ENCODE results near the gene ABTB1.

ABTB1 gene

GRCh38 chr3:127729556-127730056 is 56.9 kb downstream of the ABTB1 start:
- Histone ChIP-seq H4K91ac (ENCODE audit: low read depth, low read length) (no peak overlapping the region), H3K79me1 (ENCODE audit: low read length) (peaks cover 4% of the 10 kb centered on the region), H3K23ac (ENCODE audit: low read length) (no peak overlapping the region), H3K27me3 (ENCODE audit: insufficient read depth, low read length) (no peaks in the 10 kb centered on the region), H3K79me2 (ENCODE audit: control insufficient read depth, insufficient read depth, low read length, poor library complexity) (no peaks in the 10 kb centered on the region), H3K27ac (ENCODE audit: low read depth, low read length) (no peak overlapping the region), H2BK5ac (ENCODE audit: low read depth, low read length, poor library complexity) (no peak overlapping the region), H3K4me1 (ENCODE audit: control insufficient read depth in 1 of 2, insufficient read depth in 2 of 2, low read length in 2 of 2) (peaks cover 5 to 8% of the 10 kb centered on the region in 2 experiments), H3K36me3 (ENCODE audit: control insufficient read depth in 1 of 2, insufficient read depth in 2 of 2, low read length in 2 of 2) (no peaks in the 10 kb centered on the region), H2AFZ (ENCODE audit: insufficient read depth, low read length, poor library complexity) (no peak overlapping the region), H3K9ac (ENCODE audit: low read length) (no peak overlapping the region), H3K4me3 (ENCODE audit: low read depth, low read length) (no peak overlapping the region), H3K4ac (ENCODE audit: low read depth, low read length) (no peak overlapping the region), H4K12ac (ENCODE audit: low read depth, low read length) (no peak overlapping the region), H3K18ac (ENCODE audit: low read length) (no peak overlapping the region), H4K8ac (ENCODE audit: low read depth, low read length) (no peak overlapping the region), H2BK120ac (ENCODE audit: insufficient read depth, low read length, poor library complexity) (no peak overlapping the region), H3K4me2 (ENCODE audit: low read length) (no peak overlapping the region), H3K9me3 (ENCODE audit: insufficient read depth, low read depth, low read length) (peaks cover 2% of the 10 kb centered on the region), H3K14ac (ENCODE audit: low read length) (no peak overlapping the region), H2BK12ac (ENCODE audit: low read length) (no peak overlapping the region), H2AK5ac (ENCODE audit: low read length) (no peak overlapping the region)
- WGBS (ENCODE audit: extremely low coverage, insufficient coverage, insufficient read length), result no CpG with 5 or more reads among the region's 4 CpGs
- DNase-seq, result peak in 1 of 2 donors; percentile 38

GRCh38 chr3:127730171-127730570 is 57.4 kb downstream of the ABTB1 start:
- no peak overlapping the region for H4K8ac ChIP-seq (ENCODE audit: low read depth, low read length)
- DNase-seq, result no peak
- no peaks in the 10 kb centered on the region for H3K27me3 ChIP-seq (ENCODE audit: insufficient read depth, low read length)
- H3K9me3 ChIP-seq (ENCODE audit: insufficient read depth, low read depth, low read length), result no peaks in the 10 kb centered on the region
- no peak overlapping the region for H4K12ac ChIP-seq (ENCODE audit: low read depth, low read length)
- H3K4ac ChIP-seq (ENCODE audit: low read depth, low read length), result no peak overlapping the region
- no peak overlapping the region for H2AFZ ChIP-seq (ENCODE audit: insufficient read depth, low read length, poor library complexity)
- H3K23ac ChIP-seq (ENCODE audit: low read length), result no peak overlapping the region
- no peak overlapping the region for H2BK5ac ChIP-seq (ENCODE audit: low read depth, low read length, poor library complexity)
- H2AK5ac ChIP-seq (ENCODE audit: low read length), result no peak overlapping the region
- no peak overlapping the region for H3K27ac ChIP-seq (ENCODE audit: low read depth, low read length)
- no CpG with 5 or more reads among the region's 8 CpGs for WGBS (ENCODE audit: extremely low coverage, insufficient coverage, insufficient read length)
- H3K79me2 ChIP-seq (ENCODE audit: control insufficient read depth, insufficient read depth, low read length, poor library complexity), result no peaks in the 10 kb centered on the region
- no peak overlapping the region for H3K18ac ChIP-seq (ENCODE audit: low read length)
- H4K91ac ChIP-seq (ENCODE audit: low read depth, low read length), result no peak overlapping the region
- peaks cover 5 to 8% of the 10 kb centered on the region in 2 experiments for H3K4me1 ChIP-seq (ENCODE audit: control insufficient read depth in 1 of 2, insufficient read depth in 2 of 2, low read length in 2 of 2)
- H3K79me1 ChIP-seq (ENCODE audit: low read length), result peaks cover 4% of the 10 kb centered on the region
- no peaks in the 10 kb centered on the region for H3K36me3 ChIP-seq (ENCODE audit: control insufficient read depth in 1 of 2, insufficient read depth in 2 of 2, low read length in 2 of 2)
- no peak overlapping the region for H3K4me2 ChIP-seq (ENCODE audit: low read length)
- H2BK12ac ChIP-seq (ENCODE audit: low read length), result no peak overlapping the region
- H3K14ac ChIP-seq (ENCODE audit: low read length), result no peak overlapping the region
- no peak overlapping the region for H3K4me3 ChIP-seq (ENCODE audit: low read depth, low read length)
- H3K9ac ChIP-seq (ENCODE audit: low read length), result no peak overlapping the region
- no peak overlapping the region for H2BK120ac ChIP-seq (ENCODE audit: insufficient read depth, low read length, poor library complexity)

All from trophoblast cell (in vitro differentiated cells and primary cell).